ENCODE results near the gene SERGEF. TPM values are rescaled to one million over a fixed set of nuclear protein-coding genes. Genes with fewer than 3 reads are reported as not detected.

SERGEF gene
- total and polyA plus RNA-seq, 4 donors, result 12.0 to 17.9 (median 13.4) TPM

DNA sequence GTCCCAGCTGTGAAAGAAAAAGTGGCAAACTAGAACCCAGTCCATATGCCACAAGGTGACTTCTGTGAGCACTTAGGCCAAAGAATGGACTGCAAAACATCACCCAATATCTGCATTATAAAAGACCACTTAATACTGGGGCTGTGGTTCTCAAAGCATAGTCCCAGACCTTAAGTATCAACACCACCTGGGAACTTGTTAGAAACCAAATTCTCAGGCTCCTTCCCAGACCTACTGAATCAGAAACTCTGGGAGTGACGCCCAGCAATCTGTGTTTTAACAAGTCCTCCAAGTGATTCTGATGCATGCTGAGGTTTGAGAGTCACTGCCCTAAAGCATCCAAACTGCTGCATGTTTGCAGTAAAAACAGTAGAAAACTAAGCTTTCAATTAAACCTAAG, 81.3 kb downstream of the SERGEF start (continued):
- TF ChIP-seq, protein P1, sequence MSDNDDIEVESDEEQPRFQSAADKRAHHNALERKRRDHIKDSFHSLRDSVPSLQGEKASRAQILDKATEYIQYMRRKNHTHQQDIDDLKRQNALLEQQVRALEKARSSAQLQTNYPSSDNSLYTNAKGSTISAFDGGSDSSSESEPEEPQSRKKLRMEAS (IDR thresholded peaks at IDR 0.05), result no peak
- TF ChIP-seq RXRA (IDR thresholded peaks at IDR 0.05), result no peak
- TF ChIP-seq HNF4A (conservative IDR thresholded peaks at IDR 0.05), result no peak

DNA sequence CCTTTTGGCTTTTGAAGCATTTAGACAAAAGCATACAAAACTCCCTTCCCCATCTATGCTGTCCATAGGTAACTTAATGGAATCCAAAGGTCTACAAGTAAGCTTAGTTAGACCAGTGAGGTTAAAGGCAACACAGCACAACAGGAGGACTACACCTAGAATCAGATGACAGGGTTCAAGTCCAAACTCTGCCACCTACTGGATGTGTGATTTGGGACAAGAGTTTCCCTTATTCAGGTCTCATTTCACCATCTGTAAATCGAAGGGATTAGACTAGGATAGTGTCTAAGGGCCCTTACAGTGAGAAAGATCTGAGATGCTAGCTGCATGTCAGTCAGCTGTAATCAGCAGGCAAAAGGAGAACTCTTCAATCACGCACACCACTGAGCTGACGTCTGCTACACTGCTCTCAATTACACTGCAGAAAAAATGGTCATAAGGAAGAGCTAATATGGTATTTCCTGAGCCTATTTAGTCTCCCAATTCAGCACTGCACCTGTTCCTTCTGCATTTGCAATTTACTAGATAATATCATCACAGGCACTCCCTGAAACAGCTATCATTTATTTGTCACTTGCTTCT, 82.2 kb downstream of the SERGEF start:
- no peak for DNase-seq (ENCODE audit: low spot score)
- H3K4me1 ChIP-seq (ENCODE audit: control insufficient read depth in 4 of 4, insufficient read depth in 4 of 4, low read length in 3 of 4), result peaks cover 0 to 26% (median 20%) of the 10 kb centered on the region in 4 donors
- no peak overlapping the region for H3K9ac ChIP-seq (ENCODE audit: low read depth in 1 of 2, low read length in 2 of 2)
- H3K9me3 ChIP-seq (ENCODE audit: control insufficient read depth in 4 of 4, low read length in 3 of 4), result no peaks in the 10 kb centered on the region
- H3K27me3 ChIP-seq (ENCODE audit: control insufficient read depth in 4 of 4, insufficient read depth in 4 of 4, low read length in 3 of 4), result no peaks in the 10 kb centered on the region
- H3K27ac ChIP-seq (ENCODE audit: low read depth in 1 of 2, low read length in 2 of 2), result no peak overlapping the region
- TF ChIP-seq, protein P2, sequence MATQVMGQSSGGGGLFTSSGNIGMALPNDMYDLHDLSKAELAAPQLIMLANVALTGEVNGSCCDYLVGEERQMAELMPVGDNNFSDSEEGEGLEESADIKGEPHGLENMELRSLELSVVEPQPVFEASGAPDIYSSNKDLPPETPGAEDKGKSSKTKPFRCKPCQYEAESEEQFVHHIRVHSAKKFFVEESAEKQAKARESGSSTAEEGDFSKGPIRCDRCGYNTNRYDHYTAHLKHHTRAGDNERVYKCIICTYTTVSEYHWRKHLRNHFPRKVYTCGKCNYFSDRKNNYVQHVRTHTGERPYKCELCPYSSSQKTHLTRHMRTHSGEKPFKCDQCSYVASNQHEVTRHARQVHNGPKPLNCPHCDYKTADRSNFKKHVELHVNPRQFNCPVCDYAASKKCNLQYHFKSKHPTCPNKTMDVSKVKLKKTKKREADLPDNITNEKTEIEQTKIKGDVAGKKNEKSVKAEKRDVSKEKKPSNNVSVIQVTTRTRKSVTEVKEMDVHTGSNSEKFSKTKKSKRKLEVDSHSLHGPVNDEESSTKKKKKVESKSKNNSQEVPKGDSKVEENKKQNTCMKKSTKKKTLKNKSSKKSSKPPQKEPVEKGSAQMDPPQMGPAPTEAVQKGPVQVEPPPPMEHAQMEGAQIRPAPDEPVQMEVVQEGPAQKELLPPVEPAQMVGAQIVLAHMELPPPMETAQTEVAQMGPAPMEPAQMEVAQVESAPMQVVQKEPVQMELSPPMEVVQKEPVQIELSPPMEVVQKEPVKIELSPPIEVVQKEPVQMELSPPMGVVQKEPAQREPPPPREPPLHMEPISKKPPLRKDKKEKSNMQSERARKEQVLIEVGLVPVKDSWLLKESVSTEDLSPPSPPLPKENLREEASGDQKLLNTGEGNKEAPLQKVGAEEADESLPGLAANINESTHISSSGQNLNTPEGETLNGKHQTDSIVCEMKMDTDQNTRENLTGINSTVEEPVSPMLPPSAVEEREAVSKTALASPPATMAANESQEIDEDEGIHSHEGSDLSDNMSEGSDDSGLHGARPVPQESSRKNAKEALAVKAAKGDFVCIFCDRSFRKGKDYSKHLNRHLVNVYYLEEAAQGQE (IDR thresholded peaks at IDR 0.05), result no peak
- TF ChIP-seq, protein P3, sequence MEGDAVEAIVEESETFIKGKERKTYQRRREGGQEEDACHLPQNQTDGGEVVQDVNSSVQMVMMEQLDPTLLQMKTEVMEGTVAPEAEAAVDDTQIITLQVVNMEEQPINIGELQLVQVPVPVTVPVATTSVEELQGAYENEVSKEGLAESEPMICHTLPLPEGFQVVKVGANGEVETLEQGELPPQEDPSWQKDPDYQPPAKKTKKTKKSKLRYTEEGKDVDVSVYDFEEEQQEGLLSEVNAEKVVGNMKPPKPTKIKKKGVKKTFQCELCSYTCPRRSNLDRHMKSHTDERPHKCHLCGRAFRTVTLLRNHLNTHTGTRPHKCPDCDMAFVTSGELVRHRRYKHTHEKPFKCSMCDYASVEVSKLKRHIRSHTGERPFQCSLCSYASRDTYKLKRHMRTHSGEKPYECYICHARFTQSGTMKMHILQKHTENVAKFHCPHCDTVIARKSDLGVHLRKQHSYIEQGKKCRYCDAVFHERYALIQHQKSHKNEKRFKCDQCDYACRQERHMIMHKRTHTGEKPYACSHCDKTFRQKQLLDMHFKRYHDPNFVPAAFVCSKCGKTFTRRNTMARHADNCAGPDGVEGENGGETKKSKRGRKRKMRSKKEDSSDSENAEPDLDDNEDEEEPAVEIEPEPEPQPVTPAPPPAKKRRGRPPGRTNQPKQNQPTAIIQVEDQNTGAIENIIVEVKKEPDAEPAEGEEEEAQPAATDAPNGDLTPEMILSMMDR (IDR thresholded peaks at IDR 0.05; ENCODE audit: low read depth, low read length, missing input control), result no peak
- TF ChIP-seq NR2F2 (IDR thresholded peaks at IDR 0.05), result no peak
- TF ChIP-seq, protein P1 (IDR thresholded peaks at IDR 0.05), result no peak
- no peak for TF ChIP-seq FOXA1 (IDR thresholded peaks at IDR 0.05)
- TF ChIP-seq TAF1 (conservative IDR thresholded peaks at IDR 0.05), result no peak
- TF ChIP-seq YY1 (IDR thresholded peaks at IDR 0.05), result no peak
- TF ChIP-seq EGR1 (IDR thresholded peaks at IDR 0.05; ENCODE audit: low read depth in 2 of 2), result no peak
- no peak for TF ChIP-seq GABPA (IDR thresholded peaks at IDR 0.05 in 1 of 2, conservative IDR thresholded peaks at IDR 0.05 in 1 of 2)
- no peak for TF ChIP-seq HNF4A (conservative IDR thresholded peaks at IDR 0.05)
- no peak for TF ChIP-seq RAD21 (IDR thresholded peaks at IDR 0.05)
- no peak overlapping the region for H3K4me3 ChIP-seq (ENCODE audit: low read depth in 1 of 3, low read length in 3 of 3)
- 96% methylated on average over 3 of the region's 3 CpGs for WGBS
- H3K36me3 ChIP-seq (ENCODE audit: control insufficient read depth in 4 of 4, insufficient read depth in 3 of 4, low read depth in 1 of 4, low read length in 3 of 4), result no peaks in the 10 kb centered on the region

DNA sequence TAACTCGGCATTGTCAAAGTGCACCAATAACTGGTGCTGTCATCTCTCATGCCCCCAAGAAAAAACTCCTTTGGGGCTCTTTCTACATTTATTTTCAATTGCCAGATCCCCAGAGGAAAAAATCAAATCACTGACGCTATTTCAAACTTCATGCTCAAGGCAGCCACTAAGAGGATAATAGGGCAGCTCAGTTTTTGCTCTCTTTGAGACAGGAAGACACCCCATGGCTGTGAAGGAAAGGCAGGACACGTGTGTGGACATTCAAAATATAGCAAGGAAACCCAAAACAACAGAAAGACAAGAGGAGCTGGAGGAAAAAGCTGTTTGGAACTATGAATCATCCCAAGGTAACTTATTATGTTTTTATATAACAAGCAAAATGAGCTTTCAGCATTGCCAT, 83.7 kb downstream of the SERGEF start:
- whole genome bisulfite sequencing, result 97% methylated on average over 3 of the region's 3 CpGs
- H3K27ac ChIP-seq (ENCODE audit: low read depth in 1 of 2, low read length in 2 of 2), result no peak overlapping the region
- peaks cover 2 to 32% (median 28%) of the 10 kb centered on the region in 4 donors for H3K4me1 ChIP-seq (ENCODE audit: control insufficient read depth in 4 of 4, insufficient read depth in 4 of 4, low read length in 3 of 4)
- H3K9me3 ChIP-seq (ENCODE audit: control insufficient read depth in 4 of 4, low read length in 3 of 4), result no peaks in the 10 kb centered on the region
- no peak for DNase-seq (ENCODE audit: low spot score)
- no peaks in the 10 kb centered on the region for H3K27me3 ChIP-seq (ENCODE audit: control insufficient read depth in 4 of 4, insufficient read depth in 4 of 4, low read length in 3 of 4)
- H3K4me3 ChIP-seq (ENCODE audit: low read depth in 1 of 3, low read length in 3 of 3), result no peak overlapping the region
- H3K36me3 ChIP-seq (ENCODE audit: control insufficient read depth in 4 of 4, insufficient read depth in 3 of 4, low read depth in 1 of 4, low read length in 3 of 4), result no peaks in the 10 kb centered on the region
- H3K9ac ChIP-seq (ENCODE audit: low read depth in 1 of 2, low read length in 2 of 2), result no peak overlapping the region
- TF ChIP-seq, protein P4, sequence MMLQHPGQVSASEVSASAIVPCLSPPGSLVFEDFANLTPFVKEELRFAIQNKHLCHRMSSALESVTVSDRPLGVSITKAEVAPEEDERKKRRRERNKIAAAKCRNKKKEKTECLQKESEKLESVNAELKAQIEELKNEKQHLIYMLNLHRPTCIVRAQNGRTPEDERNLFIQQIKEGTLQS (IDR thresholded peaks at IDR 0.05), result no peak
- TF ChIP-seq YY1 (IDR thresholded peaks at IDR 0.05) (no peak), NR2F2 (IDR thresholded peaks at IDR 0.05) (no peak), SP1 (IDR thresholded peaks at IDR 0.05) (no peak), FOXA1 (IDR thresholded peaks at IDR 0.05) (no peak), EGR1 (IDR thresholded peaks at IDR 0.05; ENCODE audit: low read depth in 2 of 2) (no peak), FOXA2 (IDR thresholded peaks at IDR 0.05) (no peak), GABPA (IDR thresholded peaks at IDR 0.05 in 1 of 2, conservative IDR thresholded peaks at IDR 0.05 in 1 of 2) (no peak), HNF4G (IDR thresholded peaks at IDR 0.05) (no peak), HNF4A (conservative IDR thresholded peaks at IDR 0.05) (no peak), RAD21 (IDR thresholded peaks at IDR 0.05) (no peak)
- TF ChIP-seq, protein P3 (IDR thresholded peaks at IDR 0.05; ENCODE audit: low read depth, low read length, missing input control), result no peak
- TF ChIP-seq, protein P2 (IDR thresholded peaks at IDR 0.05), result no peak
- TF ChIP-seq, protein P1 (IDR thresholded peaks at IDR 0.05), result no peak
